HepG2 (cell line): ENCODE measurements around the gene TMTC4. TPM values are rescaled to one million over a fixed set of nuclear protein-coding genes. Genes with fewer than 3 reads are reported as not detected.

Experiments
- ATRX ChIP-seq: sonication (generic); formaldehyde crosslinking; IDR thresholded peaks from 2 replicates; pipeline ENCODE4 v1.4.0; 2020; ENCODE audit warnings: missing genetic modification reagents, borderline replicate concordance
- BRCA1 ChIP-seq: sonication (generic); formaldehyde crosslinking; IDR thresholded peaks from 2 replicates; pipeline ENCODE4 v1.4.0; 2020; ENCODE audit warnings: missing genetic modification reagents
- JARID2 ChIP-seq: sonication (generic); formaldehyde crosslinking; IDR thresholded peaks from 2 replicates; pipeline ENCODE4 v1.8.1; 2023; ENCODE audit warnings: missing genetic modification reagents, inconsistent platforms; ENCODE audit not compliant: insufficient replicate concordance
- MAZ ChIP-seq, 2 experiments: sonication (generic) in 1 of 2; formaldehyde crosslinking in 1 of 2; IDR thresholded peaks; 2 replicates each; pipeline versions ENCODE4 v1.5.0 to v1.6.1; 2012 to 2020; ENCODE audit warnings: low read depth in 2 of 2, mild to moderate bottlenecking in 2 of 2, borderline replicate concordance in 1 of 2, improper control_type of control experiment in 1 of 2, low read length in 1 of 2, missing genetic modification reagents in 1 of 2, moderate library complexity in 1 of 2
- MXD3 ChIP-seq: IDR thresholded peaks from 2 replicates; pipeline ENCODE4 v1.6.1; 2016; ENCODE audit warnings: mild to moderate bottlenecking, missing biosample characterization, missing genetic modification reagents
- RFXANK ChIP-seq: IDR thresholded peaks from 2 replicates; pipeline ENCODE4 v1.6.1; 2016
- SSRP1 ChIP-seq: IDR thresholded peaks from 2 replicates; pipeline ENCODE4 v1.6.1; 2016; ENCODE audit warnings: control low read depth
- TFDP2 ChIP-seq: sonication (generic); formaldehyde crosslinking; IDR thresholded peaks from 2 replicates; pipeline ENCODE4 v1.4.0; 2020; ENCODE audit warnings: missing genetic modification reagents
- TRIM22 ChIP-seq: fragments of 450-650 bp; IDR thresholded peaks from 2 replicates; pipeline ENCODE4 v1.6.1; 2017
- ZC3H13 ChIP-seq: sonication (generic); formaldehyde crosslinking; IDR thresholded peaks from 2 replicates; pipeline ENCODE4 v1.8.1; 2023; ENCODE audit warnings: mild to moderate bottlenecking, missing genetic modification reagents, moderate library complexity
- ZFP90 ChIP-seq: sonication (generic); formaldehyde crosslinking; IDR thresholded peaks from 2 replicates; pipeline ENCODE4 v1.8.0; 2022; ENCODE audit warnings: missing genetic modification reagents, mild to moderate bottlenecking, inconsistent platforms, borderline replicate concordance
- ZFY ChIP-seq: sonication (generic); formaldehyde crosslinking; IDR thresholded peaks from 2 replicates; pipeline ENCODE4 v1.4.0; 2020; ENCODE audit warnings: missing genetic modification reagents
- ZKSCAN5 ChIP-seq: sonication (generic); formaldehyde crosslinking; IDR thresholded peaks from 2 replicates; pipeline ENCODE4 v1.5.1; 2020; ENCODE audit warnings: mild to moderate bottlenecking, missing genetic modification reagents
- ZNF430 ChIP-seq: sonication (generic); formaldehyde crosslinking; IDR thresholded peaks from 2 replicates; pipeline ENCODE4 v1.9.0; 2021; ENCODE audit warnings: mild to moderate bottlenecking, missing genetic modification reagents
- ZNF589 ChIP-seq: sonication (generic); formaldehyde crosslinking; conservative IDR thresholded peaks from 2 replicates; pipeline ENCODE4 v1.8.0; 2022; ENCODE audit warnings: mild to moderate bottlenecking, moderate library complexity, missing genetic modification reagents
- ZNF597 ChIP-seq: sonication (generic); formaldehyde crosslinking; IDR thresholded peaks from 2 replicates; pipeline ENCODE4 v1.5.0; 2020; ENCODE audit warnings: missing genetic modification reagents
- ZSCAN25 ChIP-seq: sonication (generic); formaldehyde crosslinking; IDR thresholded peaks from 2 replicates; pipeline ENCODE4 v1.8.0; 2022; ENCODE audit warnings: mild to moderate bottlenecking, missing genetic modification reagents
- polyA plus RNA-seq, 8 experiments: library from polyadenylated mRNA; depleted of rRNA in 3 of 8; stranded (reverse) in 7 of 8; unstranded in 1 of 8; fragments of >200 nt; fragmentation: Illumina TruSeq in 4 of 8; extraction: Trizol in 4 of 8; gene quantifications; 2 replicates each; pipeline versions ENCODE4 v1.2.1 to v1.2.3, GENCODE V29; 2011 to 2016; ENCODE audit warnings: low read depth in 4 of 8, missing spikeins in 1 of 8, mixed read lengths in 1 of 8; ENCODE audit not compliant: insufficient read depth in 1 of 8
- total RNA-seq, 5 experiments: library from RNA; depleted of rRNA; stranded (reverse); fragments of >200 nt; fragmentation: Illumina TruSeq; extraction: Trizol; gene quantifications; 2 replicates each; pipeline ENCODE4 v1.2.3, GENCODE V29; 2016; ENCODE audit warnings: low read depth in 1 of 5
- TF ChIP-seq, protein P1 (sequence below): sonication (generic); formaldehyde crosslinking; IDR thresholded peaks from 2 replicates; pipeline ENCODE4 v1.8.0; 2022; ENCODE audit warnings: missing genetic modification reagents, mild to moderate bottlenecking, moderate library complexity, borderline replicate concordance
- TF ChIP-seq, protein P2 (sequence below): sonication (generic); formaldehyde crosslinking; IDR thresholded peaks from 2 replicates; pipeline ENCODE4 v1.8.1; 2022; ENCODE audit warnings: low read depth, mild to moderate bottlenecking, missing genetic modification reagents

TMTC4 gene
- total and polyA plus RNA-seq, 2 of the 13 experiments (the other 11 are each of a cell fraction or from before 2014, with no cell fraction given): 16.0 to 22.6 TPM

DNA sequence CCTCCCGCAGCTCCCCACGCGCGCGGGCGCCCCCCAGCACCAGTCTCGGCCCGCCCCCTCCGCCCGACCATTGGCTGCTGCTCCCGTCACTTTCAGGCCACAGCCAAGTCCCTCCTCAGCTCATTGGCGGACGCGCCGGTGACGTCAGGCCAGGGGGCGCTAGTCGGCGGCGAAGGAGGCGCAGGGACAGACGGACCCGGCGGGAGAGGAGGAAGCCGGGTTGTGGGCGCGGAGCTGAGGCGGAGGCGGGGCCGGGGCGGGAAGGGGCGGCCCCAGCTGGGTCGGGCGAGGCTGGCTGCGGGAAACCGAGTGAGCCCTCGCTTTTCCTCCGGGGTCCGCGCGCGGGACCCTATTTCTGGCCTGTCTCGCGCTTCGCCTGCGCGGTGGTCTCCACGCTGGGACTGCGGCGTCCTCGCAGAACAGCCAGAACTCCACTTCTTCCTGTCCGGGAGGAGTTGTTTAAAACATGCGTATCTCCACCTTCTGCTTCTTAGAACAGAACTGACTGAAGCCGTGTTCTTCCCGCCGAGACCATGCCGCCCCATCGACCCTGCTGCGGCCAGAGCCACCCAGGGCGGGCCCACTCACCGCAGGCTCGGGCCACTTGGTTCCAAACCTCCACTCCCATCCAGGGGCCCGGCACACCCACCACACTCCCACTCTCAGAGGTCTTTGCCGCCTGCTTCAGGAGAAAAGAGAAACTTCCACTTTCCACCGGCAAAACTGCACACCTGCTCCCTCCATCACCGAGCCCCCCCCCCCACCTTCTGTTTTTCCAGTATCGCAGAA, 471 bp upstream of the TMTC4 start (continued):
- no peak for TF ChIP-seq ZKSCAN5 (CRISPR knock-in tag)
- no peak for TF ChIP-seq ZNF597 (CRISPR knock-in tag)
- peak; percentile 12; the same call in 1 of the 2 replicates for TF ChIP-seq ZNF430 (CRISPR knock-in tag)
- TF ChIP-seq ZC3H13 (CRISPR knock-in tag): peak; percentile 54; the same call in 1 of the 2 replicates
- 0 out of 2 replicates have a peak, but pooled peaks have one; percentile 39 for TF ChIP-seq ZSCAN25
- no peak for TF ChIP-seq ZFP90 (CRISPR knock-in tag)
- TF ChIP-seq, protein P1, sequence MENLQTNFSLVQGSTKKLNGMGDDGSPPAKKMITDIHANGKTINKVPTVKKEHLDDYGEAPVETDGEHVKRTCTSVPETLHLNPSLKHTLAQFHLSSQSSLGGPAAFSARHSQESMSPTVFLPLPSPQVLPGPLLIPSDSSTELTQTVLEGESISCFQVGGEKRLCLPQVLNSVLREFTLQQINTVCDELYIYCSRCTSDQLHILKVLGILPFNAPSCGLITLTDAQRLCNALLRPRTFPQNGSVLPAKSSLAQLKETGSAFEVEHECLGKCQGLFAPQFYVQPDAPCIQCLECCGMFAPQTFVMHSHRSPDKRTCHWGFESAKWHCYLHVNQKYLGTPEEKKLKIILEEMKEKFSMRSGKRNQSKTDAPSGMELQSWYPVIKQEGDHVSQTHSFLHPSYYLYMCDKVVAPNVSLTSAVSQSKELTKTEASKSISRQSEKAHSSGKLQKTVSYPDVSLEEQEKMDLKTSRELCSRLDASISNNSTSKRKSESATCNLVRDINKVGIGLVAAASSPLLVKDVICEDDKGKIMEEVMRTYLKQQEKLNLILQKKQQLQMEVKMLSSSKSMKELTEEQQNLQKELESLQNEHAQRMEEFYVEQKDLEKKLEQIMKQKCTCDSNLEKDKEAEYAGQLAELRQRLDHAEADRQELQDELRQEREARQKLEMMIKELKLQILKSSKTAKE (CRISPR knock-in tag): peak; percentile 72; the same call in 1 of the 2 replicates
- no peak for TF ChIP-seq MXD3
- 0 out of 2 replicates have a peak, but pooled peaks have one; percentile 50 for TF ChIP-seq ZNF589 (CRISPR knock-in tag)
- no peak for TF ChIP-seq TRIM22
- no peak for TF ChIP-seq SSRP1
- no peak for TF ChIP-seq JARID2 (CRISPR knock-in tag)
- TF ChIP-seq RFXANK (CRISPR knock-in tag): no peak
- TF ChIP-seq MAZ (IDR thresholded peaks at IDR 0.05; ENCODE audit: borderline replicate concordance, low read depth, low read length): peak; percentile 34; the same call in 1 of the 2 replicates
- peak; percentile 79 for TF ChIP-seq MAZ (CRISPR knock-in tag; IDR thresholded peaks at IDR 0.05; ENCODE audit: low read depth)
- no peak for TF ChIP-seq ATRX (CRISPR knock-in tag)
- 0 out of 2 replicates have a peak, but pooled peaks have one; percentile 3 for TF ChIP-seq ZFY (CRISPR knock-in tag)
- TF ChIP-seq TFDP2 (CRISPR knock-in tag): peak; percentile 59
- no peak for TF ChIP-seq BRCA1 (CRISPR knock-in tag)
- TF ChIP-seq, protein P2, sequence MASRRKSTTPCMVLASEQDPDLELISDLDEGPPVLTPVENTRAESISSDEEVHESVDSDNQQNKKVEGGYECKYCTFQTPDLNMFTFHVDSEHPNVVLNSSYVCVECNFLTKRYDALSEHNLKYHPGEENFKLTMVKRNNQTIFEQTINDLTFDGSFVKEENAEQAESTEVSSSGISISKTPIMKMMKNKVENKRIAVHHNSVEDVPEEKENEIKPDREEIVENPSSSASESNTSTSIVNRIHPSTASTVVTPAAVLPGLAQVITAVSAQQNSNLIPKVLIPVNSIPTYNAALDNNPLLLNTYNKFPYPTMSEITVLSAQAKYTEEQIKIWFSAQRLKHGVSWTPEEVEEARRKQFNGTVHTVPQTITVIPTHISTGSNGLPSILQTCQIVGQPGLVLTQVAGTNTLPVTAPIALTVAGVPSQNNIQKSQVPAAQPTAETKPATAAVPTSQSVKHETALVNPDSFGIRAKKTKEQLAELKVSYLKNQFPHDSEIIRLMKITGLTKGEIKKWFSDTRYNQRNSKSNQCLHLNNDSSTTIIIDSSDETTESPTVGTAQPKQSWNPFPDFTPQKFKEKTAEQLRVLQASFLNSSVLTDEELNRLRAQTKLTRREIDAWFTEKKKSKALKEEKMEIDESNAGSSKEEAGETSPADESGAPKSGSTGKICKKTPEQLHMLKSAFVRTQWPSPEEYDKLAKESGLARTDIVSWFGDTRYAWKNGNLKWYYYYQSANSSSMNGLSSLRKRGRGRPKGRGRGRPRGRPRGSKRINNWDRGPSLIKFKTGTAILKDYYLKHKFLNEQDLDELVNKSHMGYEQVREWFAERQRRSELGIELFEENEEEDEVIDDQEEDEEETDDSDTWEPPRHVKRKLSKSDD: no peak
